ENCODE data around the gene GTF2A1.
"Not testable (repeated sequence)": the region's sequence is repeated elsewhere in the genome, so short reads cannot be mapped to it uniquely, and the experiment has no call there.

GTF2A1 gene

DNA sequence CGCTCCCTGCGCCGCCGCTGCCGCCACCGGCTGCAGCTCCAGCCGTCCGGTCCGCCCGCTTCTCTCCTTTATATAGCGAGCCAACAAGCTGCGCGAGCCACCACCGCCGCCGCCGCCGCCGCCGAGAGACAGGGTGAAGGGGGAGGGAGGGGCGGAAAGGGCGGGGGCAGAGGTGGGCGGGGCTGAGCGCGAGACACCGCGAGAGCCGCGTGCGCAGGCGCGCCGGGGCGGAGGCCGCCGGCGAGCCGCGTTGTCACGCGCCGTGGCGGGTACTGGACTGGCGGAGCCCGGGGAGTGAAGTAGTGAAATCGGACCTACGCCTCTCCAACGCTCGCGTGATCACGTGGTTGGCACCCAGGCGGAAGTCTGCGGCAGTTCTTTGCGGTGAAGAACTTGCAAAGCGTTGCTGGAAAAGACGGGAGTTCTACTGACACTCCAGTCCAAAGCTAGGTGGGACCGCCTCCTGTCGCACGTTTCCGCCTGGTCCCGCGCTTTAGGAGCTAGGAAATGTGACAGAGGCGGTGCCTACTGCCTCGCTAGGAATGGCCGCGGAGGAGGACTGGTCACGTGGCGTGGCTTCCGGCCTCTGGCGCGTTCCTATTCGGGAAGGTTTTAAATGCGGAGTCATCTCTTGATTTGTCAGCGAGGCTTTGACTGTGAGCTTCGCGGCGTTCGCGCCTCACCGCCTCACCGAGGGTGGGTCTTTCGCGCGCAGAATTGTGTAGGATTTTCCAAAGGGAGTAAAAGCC, at the start of gene GTF2A1:
Gene GTF2A1 (minus strand): TSS at position 130 of the 749 bp plus-strand sequence. CDS start 441 bp downstream, outside the sequence.
- peak; percentile 93 for DNase-seq (ENCODE audit: low read depth)

DNA sequence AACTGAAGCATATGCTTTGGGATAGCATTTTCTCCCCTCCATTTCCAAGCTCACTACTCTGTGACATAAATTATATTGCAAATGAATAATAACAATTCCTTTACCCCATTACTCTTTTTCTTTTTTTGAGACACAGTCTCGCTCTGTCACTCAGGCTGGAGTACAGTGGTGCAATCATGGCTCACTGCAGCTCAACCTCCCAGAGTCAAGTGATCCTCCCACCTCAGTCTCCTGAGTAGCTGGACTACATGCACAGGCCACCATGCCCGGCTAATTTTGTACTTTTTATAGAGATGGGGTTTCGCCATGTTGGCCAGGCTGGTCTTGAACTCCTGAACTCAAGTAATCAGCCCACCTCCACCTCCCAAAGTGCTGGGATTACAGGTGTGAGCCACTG, 49.2 kb upstream of the GTF2A1 start:
- no peak for DNase-seq (ENCODE audit: low read depth)

DNA sequence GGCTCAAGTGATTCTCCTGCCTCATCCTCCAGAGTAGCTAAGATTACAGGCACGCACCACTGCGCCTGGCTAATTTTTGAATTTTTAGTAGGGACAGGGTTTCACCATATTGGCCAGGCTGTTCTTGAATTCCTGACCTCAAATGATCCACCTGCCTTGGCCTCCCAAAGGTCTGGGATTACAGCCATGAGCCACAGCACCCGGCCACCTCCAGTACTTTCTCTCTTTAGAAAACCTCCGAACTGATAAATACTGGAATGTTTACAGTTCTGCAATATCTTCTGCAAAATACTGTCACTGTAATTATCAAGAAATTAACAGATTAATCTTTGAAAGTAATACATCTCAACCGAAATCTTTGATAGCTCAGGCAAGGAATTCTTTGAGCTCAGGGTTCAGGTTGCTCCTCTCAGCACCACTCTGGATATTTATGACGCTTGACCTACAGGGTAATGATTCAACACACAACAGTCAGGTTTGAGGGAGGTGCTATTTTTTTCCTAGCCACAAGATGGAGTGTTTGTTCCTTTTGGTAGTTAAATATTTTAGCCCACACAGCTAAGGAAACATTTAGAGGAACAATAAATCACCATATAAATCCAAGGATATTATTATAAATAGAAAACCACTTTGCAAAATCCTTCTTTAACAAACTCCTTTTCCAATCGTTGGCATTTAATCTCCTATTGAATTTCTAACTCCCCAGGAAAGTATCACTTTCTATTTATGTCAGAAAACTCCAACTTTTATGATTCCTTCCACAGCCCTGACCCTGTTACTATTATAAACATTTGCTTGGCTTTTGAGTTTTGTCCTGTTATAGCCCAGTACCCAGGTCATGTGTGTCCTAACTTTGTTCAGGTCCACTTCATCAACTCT, 48.6 kb upstream of the GTF2A1 start:
- DNase-seq (ENCODE audit: low read depth): peak; percentile 23

GRCh38 chr14:81268016-81268416, 47.3 kb upstream of the GTF2A1 start:
- no peak for DNase-seq (ENCODE audit: low read depth)

GRCh38 chr14:81265636-81266169, 44.9 kb upstream of the GTF2A1 start:
- no peak for DNase-seq (ENCODE audit: low read depth)

- no peak for DNase-seq (ENCODE audit: low read depth)
These were observed 43.9 kb upstream of the GTF2A1 start for GRCh38 chr14:81264671-81265070.

DNA sequence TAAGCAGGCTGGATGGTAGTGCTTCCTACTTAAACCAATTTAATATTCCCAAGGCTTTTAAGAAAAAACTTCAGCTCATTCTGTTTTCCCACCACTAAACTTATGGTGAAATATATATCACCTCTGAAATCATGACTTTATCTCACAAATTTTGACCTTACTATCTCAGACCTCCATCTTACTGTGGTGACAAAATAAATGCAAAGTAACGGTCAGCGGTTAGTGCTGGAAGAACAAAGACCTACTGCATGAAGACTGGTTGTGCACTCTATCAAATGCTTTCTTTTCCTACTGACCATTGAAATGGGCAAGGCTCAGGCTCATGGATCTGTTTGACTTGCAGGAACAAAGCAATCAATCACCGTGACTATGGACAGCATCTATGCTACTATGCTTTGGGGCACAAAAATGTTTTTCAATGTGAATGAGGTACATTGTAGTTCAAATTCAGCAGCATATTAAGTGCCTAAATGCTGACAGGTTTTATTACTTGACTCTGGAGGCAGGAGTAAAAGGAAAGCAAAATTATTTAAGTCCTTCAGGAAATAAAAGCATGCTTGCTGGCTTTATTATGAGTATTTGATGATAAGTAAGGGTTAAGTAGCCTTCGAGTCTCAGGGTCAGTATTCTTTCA, 43.1 kb upstream of the GTF2A1 start:
- no peak for DNase-seq (ENCODE audit: low read depth)

DNA sequence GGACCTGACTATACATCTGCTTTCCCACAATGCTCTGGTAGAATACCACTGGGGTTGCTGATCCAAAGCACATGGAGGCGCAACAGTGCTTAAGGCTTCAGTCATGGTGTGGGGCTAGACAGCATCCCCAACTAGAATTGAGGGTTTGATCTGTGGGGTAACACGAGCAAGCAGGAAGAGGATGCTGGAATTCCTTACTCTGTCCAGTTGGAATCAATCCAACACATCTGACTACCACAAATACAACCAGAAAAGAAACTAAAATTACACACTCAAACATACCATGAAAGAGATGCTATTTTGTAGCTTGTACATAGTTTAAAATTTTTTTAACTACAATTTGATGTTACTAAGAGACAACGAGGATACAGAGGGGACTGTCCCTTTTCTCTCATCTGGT, 40.4 kb upstream of the GTF2A1 start:
- no peak for DNase-seq (ENCODE audit: low read depth)

DNA sequence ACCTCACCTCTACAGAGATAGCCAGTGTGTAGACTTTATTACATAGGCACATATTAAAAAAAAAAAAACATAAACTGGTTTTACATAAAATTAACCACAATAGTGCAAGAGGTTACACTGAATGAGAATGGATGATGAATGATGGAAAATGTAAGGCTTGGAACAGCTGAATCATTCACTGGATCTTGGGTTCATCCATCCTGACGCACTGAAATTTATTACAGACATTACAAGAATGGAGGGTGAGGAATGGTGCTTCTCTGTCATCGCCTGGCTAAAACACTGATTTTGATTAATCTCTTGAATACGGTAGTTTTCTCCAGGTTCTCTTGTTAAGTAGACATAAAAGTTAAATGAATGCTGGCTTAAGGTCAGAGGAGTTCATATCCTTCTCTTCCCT, 40.0 kb upstream of the GTF2A1 start:
- no peak for DNase-seq (ENCODE audit: low read depth)

- no peak for DNase-seq (ENCODE audit: low read depth)
These were observed 35.7 kb upstream of the GTF2A1 start for GRCh38 chr14:81256289-81256960.

- DNase-seq (ENCODE audit: low read depth): no peak
These were observed 31.5 kb upstream of the GTF2A1 start for GRCh38 chr14:81252278-81252677.

DNA sequence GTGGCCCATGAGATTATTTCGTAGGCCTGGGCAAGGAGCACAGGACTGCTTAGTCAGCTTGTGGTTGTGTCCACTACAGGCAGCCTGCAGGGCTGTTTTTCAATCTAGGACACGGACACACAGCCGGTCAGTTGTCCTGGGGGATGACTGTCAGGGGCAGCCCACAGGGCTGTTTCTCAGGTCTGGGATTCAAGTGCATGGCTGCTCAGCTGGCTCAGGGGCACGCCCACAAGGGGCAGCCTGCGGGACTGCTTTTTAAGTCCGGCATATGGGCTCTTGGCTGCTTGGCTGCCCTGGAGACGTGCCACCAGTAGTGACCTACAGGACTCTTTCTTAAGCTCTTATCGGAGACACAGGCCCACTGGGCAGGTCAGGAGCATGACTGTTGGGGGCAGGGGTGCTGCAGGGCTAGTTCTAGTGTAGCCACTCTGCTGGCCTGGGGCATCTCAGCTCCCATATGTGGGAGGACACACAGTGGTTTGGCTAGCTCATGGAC, 26.6 kb upstream of the GTF2A1 start:
- DNase-seq (ENCODE audit: low read depth): no peak

GRCh38 chr14:81246461-81247270, 25.9 kb upstream of the GTF2A1 start:
- DNase-seq (ENCODE audit: low read depth): no peak

GRCh38 chr14:81245771-81246170, 25.0 kb upstream of the GTF2A1 start:
- no peak for DNase-seq (ENCODE audit: low read depth)

DNA sequence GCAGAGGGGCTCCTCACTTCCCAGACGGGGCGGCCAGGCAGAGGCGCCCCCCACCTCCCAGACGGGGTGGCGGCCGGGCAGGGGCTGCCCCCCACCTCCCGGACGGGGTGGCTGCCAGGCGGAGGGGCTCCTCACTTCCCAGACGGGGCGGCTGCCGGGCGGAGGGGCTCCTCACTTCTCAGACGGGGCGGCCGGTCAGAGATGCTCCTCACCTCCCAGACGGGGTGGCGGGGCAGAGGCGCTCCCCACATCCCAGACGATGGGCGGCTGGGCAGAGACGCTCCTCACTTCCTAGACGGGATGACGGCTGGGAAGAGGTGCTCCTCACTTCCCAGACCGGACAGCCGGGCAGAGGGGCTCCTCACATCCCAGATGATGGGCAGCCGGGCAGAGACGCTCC, 23.7 kb upstream of the GTF2A1 start:
- DNase-seq (ENCODE audit: low read depth): not testable (repeated sequence)

DNA sequence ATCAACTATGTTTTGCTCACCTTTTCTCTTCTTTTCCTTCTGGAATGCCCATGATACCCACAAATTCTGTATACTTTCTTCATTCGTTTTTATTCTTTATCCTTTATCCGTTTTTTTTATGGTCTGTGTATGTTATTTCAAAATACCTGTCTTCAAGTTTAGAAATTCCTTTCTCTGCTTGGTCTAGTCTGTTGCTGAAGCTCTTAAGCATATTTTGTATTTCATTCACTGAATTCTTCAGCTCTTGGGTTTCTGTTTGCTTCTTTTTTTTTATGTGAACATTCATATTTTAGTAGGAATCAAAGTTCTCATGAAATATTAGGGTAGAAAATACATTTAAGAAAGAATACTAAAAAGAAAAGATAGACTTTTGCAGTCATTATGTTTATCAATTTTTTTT, 22.7 kb upstream of the GTF2A1 start:
- DNase-seq (ENCODE audit: low read depth): no peak

DNA sequence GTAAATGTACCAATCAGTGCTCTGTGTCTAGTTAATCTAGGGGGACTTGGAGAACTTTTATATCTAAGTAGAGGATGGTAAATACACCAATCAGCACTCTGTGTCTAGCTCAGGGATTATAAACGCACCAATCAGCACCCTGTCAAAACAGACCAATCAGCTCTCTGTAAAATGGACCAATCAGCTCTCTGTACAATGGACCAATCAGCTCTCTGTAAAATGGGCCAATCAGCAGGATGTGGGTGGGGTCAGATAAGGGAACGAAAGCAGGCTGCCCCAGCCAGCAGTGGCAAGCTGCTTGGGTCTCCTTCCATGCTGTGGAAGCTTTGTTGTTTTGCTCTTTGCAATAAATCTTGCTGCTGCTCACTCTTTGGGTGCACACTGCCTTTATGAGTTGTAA, 16.1 kb upstream of the GTF2A1 start:
- DNase-seq (ENCODE audit: low read depth): not testable (repeated sequence)

DNA sequence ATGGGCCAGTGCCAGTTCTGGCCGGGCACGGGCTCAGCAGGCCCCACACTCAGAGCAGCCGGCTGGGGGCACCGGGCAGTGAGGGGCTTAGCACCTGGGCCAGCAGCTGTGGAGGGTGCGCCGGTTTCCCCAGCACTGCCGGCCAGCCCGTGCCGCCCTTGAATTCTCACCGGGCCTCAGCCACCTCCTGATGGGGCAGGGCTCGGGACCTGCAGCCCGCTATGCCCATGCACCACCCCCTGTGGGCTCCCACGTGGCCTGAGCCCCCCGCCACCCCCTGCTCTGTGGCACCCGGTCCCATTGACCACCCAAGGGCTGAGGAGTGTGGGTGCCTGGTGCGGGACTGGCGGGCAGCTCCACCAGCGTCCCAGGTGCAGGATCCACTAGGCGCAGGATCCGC, 15.4 kb upstream of the GTF2A1 start:
- no peak for DNase-seq (ENCODE audit: low read depth)

GRCh38 chr14:81235096-81235495, 14.3 kb upstream of the GTF2A1 start:
- no peak for DNase-seq (ENCODE audit: low read depth)

- DNase-seq (ENCODE audit: low read depth): no peak
These were observed 13.5 kb upstream of the GTF2A1 start for GRCh38 chr14:81234278-81234677.

- no peak for DNase-seq (ENCODE audit: low read depth)
These were observed 12.9 kb upstream of the GTF2A1 start for GRCh38 chr14:81233615-81234014.
